ENCODE results near the gene HBA1.

DNA sequence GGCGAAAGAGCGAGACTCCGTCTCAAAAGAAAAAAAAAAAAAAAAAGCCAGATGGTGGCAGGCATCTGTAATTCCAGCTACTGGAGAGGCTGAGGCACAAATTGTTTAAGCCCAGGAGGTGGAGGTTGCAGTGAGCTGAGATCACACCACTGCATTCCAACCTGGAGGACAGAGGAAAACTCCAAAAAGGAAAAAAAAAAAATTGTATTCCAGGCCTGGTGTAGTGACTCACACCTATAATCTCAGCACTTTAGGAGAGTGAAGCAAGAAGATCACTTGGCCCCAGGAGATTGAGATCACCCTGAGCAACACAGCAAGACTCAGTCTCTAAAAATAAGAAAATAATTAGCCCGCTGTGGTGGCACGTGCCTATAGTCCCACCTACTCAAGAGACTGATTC, 23.9 kb downstream of the HBA1 start:
- TF ChIP-seq, protein P1, sequence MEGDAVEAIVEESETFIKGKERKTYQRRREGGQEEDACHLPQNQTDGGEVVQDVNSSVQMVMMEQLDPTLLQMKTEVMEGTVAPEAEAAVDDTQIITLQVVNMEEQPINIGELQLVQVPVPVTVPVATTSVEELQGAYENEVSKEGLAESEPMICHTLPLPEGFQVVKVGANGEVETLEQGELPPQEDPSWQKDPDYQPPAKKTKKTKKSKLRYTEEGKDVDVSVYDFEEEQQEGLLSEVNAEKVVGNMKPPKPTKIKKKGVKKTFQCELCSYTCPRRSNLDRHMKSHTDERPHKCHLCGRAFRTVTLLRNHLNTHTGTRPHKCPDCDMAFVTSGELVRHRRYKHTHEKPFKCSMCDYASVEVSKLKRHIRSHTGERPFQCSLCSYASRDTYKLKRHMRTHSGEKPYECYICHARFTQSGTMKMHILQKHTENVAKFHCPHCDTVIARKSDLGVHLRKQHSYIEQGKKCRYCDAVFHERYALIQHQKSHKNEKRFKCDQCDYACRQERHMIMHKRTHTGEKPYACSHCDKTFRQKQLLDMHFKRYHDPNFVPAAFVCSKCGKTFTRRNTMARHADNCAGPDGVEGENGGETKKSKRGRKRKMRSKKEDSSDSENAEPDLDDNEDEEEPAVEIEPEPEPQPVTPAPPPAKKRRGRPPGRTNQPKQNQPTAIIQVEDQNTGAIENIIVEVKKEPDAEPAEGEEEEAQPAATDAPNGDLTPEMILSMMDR (IDR thresholded peaks at IDR 0.05), result no peak
- no peak for TF ChIP-seq ZNF317 (CRISPR knock-in tag; IDR thresholded peaks at IDR 0.05; ENCODE audit: borderline replicate concordance, low read depth)
- TF ChIP-seq NFE2L1 (CRISPR knock-in tag; IDR thresholded peaks at IDR 0.05), result no peak
- TF ChIP-seq, protein P2, sequence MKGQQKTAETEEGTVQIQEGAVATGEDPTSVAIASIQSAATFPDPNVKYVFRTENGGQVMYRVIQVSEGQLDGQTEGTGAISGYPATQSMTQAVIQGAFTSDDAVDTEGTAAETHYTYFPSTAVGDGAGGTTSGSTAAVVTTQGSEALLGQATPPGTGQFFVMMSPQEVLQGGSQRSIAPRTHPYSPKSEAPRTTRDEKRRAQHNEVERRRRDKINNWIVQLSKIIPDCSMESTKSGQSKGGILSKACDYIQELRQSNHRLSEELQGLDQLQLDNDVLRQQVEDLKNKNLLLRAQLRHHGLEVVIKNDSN (CRISPR knock-in tag; IDR thresholded peaks at IDR 0.05), result no peak

All from WTC11 (cell line).